ENCODE results near the gene TOP1. TPM values are rescaled to one million over a fixed set of nuclear protein-coding genes. Genes with fewer than 3 reads are reported as not detected.

Gene TOP1
- total and polyA plus RNA-seq, 9 of the 15 experiments (the other 6 are each of a cell fraction or from before 2014, with no cell fraction given) = 26.4 to 127 (median 39.6) TPM

DNA sequence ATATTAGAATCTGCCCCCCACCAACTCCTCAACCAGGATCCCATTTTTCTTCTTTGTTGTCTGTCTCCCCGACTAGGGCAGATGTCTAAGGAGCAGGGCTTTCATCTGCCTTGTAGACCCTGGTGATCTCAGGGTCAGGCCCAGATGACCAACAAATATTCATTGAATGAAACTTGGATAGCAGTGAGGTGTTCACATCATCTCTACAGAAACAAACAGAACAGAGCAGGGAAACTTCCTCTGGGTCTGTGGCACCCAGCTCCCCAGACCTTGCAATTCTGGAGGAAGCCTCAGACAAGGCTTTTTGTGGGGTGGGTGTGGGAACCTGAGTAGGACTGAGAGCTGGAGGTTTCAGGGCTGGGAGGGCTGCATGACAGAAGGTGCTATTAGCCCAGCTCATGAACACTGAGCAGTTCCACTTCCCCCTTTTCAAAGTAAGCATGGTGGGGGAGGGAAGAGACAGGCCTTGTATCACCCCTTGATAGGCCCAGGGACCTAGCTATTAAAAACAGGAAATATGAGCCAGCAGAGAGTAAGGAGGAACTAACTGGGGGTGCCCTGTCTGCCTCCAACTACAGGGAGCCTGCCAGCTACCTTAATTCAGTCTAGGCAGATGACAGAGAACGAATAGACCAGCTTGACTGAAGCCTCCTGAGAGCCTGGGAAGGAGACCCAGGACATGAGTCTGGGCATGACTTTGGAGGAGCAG is 37.3 kb upstream of the TOP1 start:
- DNase-seq (ENCODE audit: extremely low read depth in 1 of 4, low spot score in 3 of 4) (peak in 2 of 4 experiments; percentile 54 to 64), FAIRE-seq (peak; percentile 69), ATAC-seq (peak; percentile 76)
- ChIA-PET POLR2A (interaction anchor here (0.5 to 2.4 kb wide), 13 partner anchors 9 to 145 kb away, joined by 3 to 9 read pairs (median 4); partner anchors contain the start of gene PLCG1), CTCF (ENCODE audit: low intra/inter-chr PET ratio) (interaction anchor here (0.9 to 2.8 kb wide), 2 partner anchors 88 to 104 kb away, joined by 3 to 26 read pairs; no protein-coding TSS in a partner anchor)
- Histone ChIP-seq H4K20me1 (replicated peaks; ENCODE audit: control insufficient read depth, insufficient read depth, low read length) (no peaks in the 10 kb centered on the region), H2AFZ (ENCODE audit: low read depth, low read length) (peak overlapping the region; percentile 86), H3K9me1 (ENCODE audit: control insufficient read depth, insufficient read depth, low read length) (peaks cover 4% of the 10 kb centered on the region), H3K4me3 (no peak overlapping the region), H3K79me2 (ENCODE audit: control insufficient read depth, insufficient read depth, low read length) (no peaks in the 10 kb centered on the region), H3K27me3 (ENCODE audit: control insufficient read depth in 2 of 2, insufficient read depth in 2 of 2, low read length in 2 of 2) (no peaks in the 10 kb centered on the region), H3K9ac (ENCODE audit: insufficient read depth in 1 of 2, low read depth in 2 of 2, low read length in 2 of 2) (peak overlapping the region; percentile 9 to 16; a peak in 2 of 4 replicates), H3K27ac (ENCODE audit: extremely low read depth, low read depth, low read length) (peak overlapping the region; percentile 63), H3K36me3 (ENCODE audit: control insufficient read depth, insufficient read depth, low read length) (no peaks in the 10 kb centered on the region), H3K4me2 (ENCODE audit: insufficient read depth, low read length) (peak overlapping the region; percentile 26; the same call in 1 of the 2 replicates), H3K4me1 (replicated peaks in 1 of 2; ENCODE audit: control insufficient read depth in 2 of 2, insufficient read depth in 2 of 2, low read length in 2 of 2) (peaks cover 13 to 15% of the 10 kb centered on the region in 2 experiments), H3K9me3 (replicated peaks; ENCODE audit: control insufficient read depth, insufficient read depth, low read depth, low read length) (no peaks in the 10 kb centered on the region)
- in situ Hi-C loops (cut with MboI) = no loop called here
- intact Hi-C loops (cut with micrococcal nuclease) = loop anchor here (2.0 kb wide), 4 partner anchors 37 to 95 kb away; partner anchors contain the start of gene TOP1
- BruUV-seq (replicated peaks) = no TSS peak
- WGBS (ENCODE audit: insufficient coverage, low coverage, missing lambda C conversion rate) = 61% methylated on average over 2 of the region's 2 CpGs
- TF ChIP-seq, protein P1, sequence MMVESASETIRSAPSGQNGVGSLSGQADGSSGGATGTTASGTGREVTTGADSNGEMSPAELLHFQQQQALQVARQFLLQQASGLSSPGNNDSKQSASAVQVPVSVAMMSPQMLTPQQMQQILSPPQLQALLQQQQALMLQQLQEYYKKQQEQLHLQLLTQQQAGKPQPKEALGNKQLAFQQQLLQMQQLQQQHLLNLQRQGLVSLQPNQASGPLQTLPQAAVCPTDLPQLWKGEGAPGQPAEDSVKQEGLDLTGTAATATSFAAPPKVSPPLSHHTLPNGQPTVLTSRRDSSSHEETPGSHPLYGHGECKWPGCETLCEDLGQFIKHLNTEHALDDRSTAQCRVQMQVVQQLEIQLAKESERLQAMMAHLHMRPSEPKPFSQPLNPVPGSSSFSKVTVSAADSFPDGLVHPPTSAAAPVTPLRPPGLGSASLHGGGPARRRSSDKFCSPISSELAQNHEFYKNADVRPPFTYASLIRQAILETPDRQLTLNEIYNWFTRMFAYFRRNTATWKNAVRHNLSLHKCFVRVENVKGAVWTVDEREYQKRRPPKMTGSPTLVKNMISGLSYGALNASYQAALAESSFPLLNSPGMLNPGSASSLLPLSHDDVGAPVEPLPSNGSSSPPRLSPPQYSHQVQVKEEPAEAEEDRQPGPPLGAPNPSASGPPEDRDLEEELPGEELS (CRISPR knock-in tag; IDR thresholded peaks at IDR 0.05; ENCODE audit: borderline replicate concordance) = no peak
- TF ChIP-seq YBX1 (IDR thresholded peaks at IDR 0.05) (no peak), SPI1 (IDR thresholded peaks at IDR 0.05; ENCODE audit: borderline replicate concordance, low read depth, low read length) (peak; percentile 99), CEBPG (CRISPR knock-in tag; IDR thresholded peaks at IDR 0.05) (no peak), CEBPG (tag; conservative IDR thresholded peaks at IDR 0.05 in 1 of 2, IDR thresholded peaks at IDR 0.05 in 1 of 2) (no peak), ELF2 (CRISPR knock-in tag; IDR thresholded peaks at IDR 0.05) (no peak), LARP7 (IDR thresholded peaks at IDR 0.05) (no peak), TBP (optimal IDR thresholded peaks at IDR 0.05; ENCODE audit: low read depth, low read length) (peak; percentile 49), KAT2B (IDR thresholded peaks at IDR 0.05; ENCODE audit: low read depth, low read length) (no peak)
- TF ChIP-seq, protein P2, sequence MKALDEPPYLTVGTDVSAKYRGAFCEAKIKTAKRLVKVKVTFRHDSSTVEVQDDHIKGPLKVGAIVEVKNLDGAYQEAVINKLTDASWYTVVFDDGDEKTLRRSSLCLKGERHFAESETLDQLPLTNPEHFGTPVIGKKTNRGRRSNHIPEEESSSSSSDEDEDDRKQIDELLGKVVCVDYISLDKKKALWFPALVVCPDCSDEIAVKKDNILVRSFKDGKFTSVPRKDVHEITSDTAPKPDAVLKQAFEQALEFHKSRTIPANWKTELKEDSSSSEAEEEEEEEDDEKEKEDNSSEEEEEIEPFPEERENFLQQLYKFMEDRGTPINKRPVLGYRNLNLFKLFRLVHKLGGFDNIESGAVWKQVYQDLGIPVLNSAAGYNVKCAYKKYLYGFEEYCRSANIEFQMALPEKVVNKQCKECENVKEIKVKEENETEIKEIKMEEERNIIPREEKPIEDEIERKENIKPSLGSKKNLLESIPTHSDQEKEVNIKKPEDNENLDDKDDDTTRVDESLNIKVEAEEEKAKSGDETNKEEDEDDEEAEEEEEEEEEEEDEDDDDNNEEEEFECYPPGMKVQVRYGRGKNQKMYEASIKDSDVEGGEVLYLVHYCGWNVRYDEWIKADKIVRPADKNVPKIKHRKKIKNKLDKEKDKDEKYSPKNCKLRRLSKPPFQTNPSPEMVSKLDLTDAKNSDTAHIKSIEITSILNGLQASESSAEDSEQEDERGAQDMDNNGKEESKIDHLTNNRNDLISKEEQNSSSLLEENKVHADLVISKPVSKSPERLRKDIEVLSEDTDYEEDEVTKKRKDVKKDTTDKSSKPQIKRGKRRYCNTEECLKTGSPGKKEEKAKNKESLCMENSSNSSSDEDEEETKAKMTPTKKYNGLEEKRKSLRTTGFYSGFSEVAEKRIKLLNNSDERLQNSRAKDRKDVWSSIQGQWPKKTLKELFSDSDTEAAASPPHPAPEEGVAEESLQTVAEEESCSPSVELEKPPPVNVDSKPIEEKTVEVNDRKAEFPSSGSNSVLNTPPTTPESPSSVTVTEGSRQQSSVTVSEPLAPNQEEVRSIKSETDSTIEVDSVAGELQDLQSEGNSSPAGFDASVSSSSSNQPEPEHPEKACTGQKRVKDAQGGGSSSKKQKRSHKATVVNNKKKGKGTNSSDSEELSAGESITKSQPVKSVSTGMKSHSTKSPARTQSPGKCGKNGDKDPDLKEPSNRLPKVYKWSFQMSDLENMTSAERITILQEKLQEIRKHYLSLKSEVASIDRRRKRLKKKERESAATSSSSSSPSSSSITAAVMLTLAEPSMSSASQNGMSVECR (CRISPR knock-in tag; IDR thresholded peaks at IDR 0.05) = no peak
- TF ChIP-seq, protein P3, sequence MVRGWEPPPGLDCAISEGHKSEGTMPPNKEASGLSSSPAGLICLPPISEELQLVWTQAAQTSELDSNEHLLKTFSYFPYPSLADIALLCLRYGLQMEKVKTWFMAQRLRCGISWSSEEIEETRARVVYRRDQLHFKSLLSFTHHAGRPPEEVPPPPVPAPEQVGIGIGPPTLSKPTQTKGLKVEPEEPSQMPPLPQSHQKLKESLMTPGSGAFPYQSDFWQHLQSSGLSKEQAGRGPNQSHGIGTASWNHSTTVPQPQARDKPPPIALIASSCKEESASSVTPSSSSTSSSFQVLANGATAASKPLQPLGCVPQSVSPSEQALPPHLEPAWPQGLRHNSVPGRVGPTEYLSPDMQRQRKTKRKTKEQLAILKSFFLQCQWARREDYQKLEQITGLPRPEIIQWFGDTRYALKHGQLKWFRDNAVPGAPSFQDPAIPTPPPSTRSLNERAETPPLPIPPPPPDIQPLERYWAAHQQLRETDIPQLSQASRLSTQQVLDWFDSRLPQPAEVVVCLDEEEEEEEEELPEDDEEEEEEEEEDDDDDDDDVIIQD (CRISPR knock-in tag; IDR thresholded peaks at IDR 0.05) = no peak
